Keratinocyte (primary cell): ENCODE data around the gene RHCG. TPM values are rescaled to one million over a fixed set of nuclear protein-coding genes. Genes with fewer than 3 reads are reported as not detected.

Experiments
- DNase-seq: peaks from one replicate; pipeline ENCODE4 v3.0.0-alpha.2; 2011; ENCODE audit warnings: low read depth, missing footprints, low spot score
- FAIRE-seq: peaks from 2 replicates; lab custom pipeline; 2011; peaks lifted over from hg19 to GRCh38; lab: Jason Lieb, UNC
- H2AFZ ChIP-seq: 2 replicates; pipeline ENCODE4 v1.6.0; 2012; ENCODE audit warnings: low read length, control low read depth, inconsistent platforms; ENCODE audit not compliant: control insufficient read depth
- H3K27ac ChIP-seq: 2 replicates; pipeline ENCODE4 v1.5.1; 2011; ENCODE audit warnings: low read length; ENCODE audit not compliant: control insufficient read depth, insufficient read depth
- H3K27me3 ChIP-seq: 3 replicates; pipeline ENCODE4 v1.6.0; 2011; ENCODE audit warnings: low read length; ENCODE audit not compliant: control insufficient read depth, insufficient read depth; ENCODE audit errors: extremely low read depth
- H3K36me3 ChIP-seq, 2 experiments: 2 replicates in 1 of 2; 3 replicates in 1 of 2; pipeline ENCODE4 v1.5.1; 2011; ENCODE audit warnings: low read length in 2 of 2, mild to moderate bottlenecking in 1 of 2; ENCODE audit not compliant: control insufficient read depth in 2 of 2, insufficient read depth in 2 of 2; ENCODE audit errors: extremely low read depth in 1 of 2
- H3K4me1 ChIP-seq: 3 replicates; pipeline ENCODE4 v1.5.1; 2011; ENCODE audit warnings: low read length; ENCODE audit not compliant: control insufficient read depth, insufficient read depth; ENCODE audit errors: extremely low read depth
- H3K4me2 ChIP-seq: 3 replicates; pipeline ENCODE4 v1.6.0; 2011; ENCODE audit warnings: low read depth, low read length; ENCODE audit not compliant: control insufficient read depth, insufficient read depth; ENCODE audit errors: extremely low read depth
- H3K4me3 ChIP-seq, 3 experiments: fragments of 200-600 bp in 1 of 3; sonication (generic) in 1 of 3; 2 replicates in 2 of 3; 3 replicates in 1 of 3; pipeline ENCODE4 v1.5.1; 2011 to 2016; ENCODE audit warnings: low read length in 3 of 3, mild to moderate bottlenecking in 3 of 3, control low read depth in 2 of 3, inconsistent platforms in 1 of 3, low read depth in 1 of 3, mixed read lengths in 1 of 3, mixed run types in 1 of 3, moderate library complexity in 1 of 3; ENCODE audit not compliant: control insufficient read depth in 2 of 3, insufficient read depth in 2 of 3; ENCODE audit errors: extremely low read depth in 1 of 3
- H3K79me2 ChIP-seq: 2 replicates; pipeline ENCODE4 v1.6.0; 2012; ENCODE audit warnings: low read length; ENCODE audit not compliant: control insufficient read depth, insufficient read depth
- H3K9ac ChIP-seq: 3 replicates; pipeline ENCODE4 v1.6.0; 2011; ENCODE audit warnings: low read length; ENCODE audit not compliant: control insufficient read depth, insufficient read depth; ENCODE audit errors: extremely low read depth
- H3K9me1 ChIP-seq: 3 replicates; pipeline ENCODE4 v1.6.0; 2011; ENCODE audit warnings: low read length; ENCODE audit not compliant: control insufficient read depth, insufficient read depth; ENCODE audit errors: extremely low read depth
- H3K9me3 ChIP-seq: 2 replicates; pipeline ENCODE4 v1.5.1; 2012; ENCODE audit warnings: low read depth, low read length; ENCODE audit not compliant: control insufficient read depth
- H4K20me1 ChIP-seq: 3 replicates; pipeline ENCODE4 v1.6.0; 2011; ENCODE audit warnings: low read length; ENCODE audit not compliant: control insufficient read depth, insufficient read depth; ENCODE audit errors: extremely low read depth
- CTCF ChIP-seq, 3 experiments: IDR thresholded peaks in 1 of 3; conservative IDR thresholded peaks in 1 of 3; optimal IDR thresholded peaks in 1 of 3; 2 replicates in 2 of 3; 3 replicates in 1 of 3; pipeline versions ENCODE3 to v1.5.1; 2011; ENCODE audit warnings: low read length in 3 of 3, mild to moderate bottlenecking in 3 of 3, moderate library complexity in 2 of 3, control low read depth in 1 of 3, inconsistent platforms in 1 of 3; ENCODE audit not compliant: insufficient read depth in 2 of 3; ENCODE audit errors: extremely low read depth in 1 of 3
- EZH2 ChIP-seq: IDR thresholded peaks from one replicate; pipeline ENCODE4 v1.6.1; 2012; ENCODE audit warnings: inconsistent platforms, mild to moderate bottlenecking, low read length, moderate library complexity
- dilution Hi-C: fragments of 300-500 bp; cut with MboI; formaldehyde crosslinking; loops from one replicate; pipeline ENCODE4 v1.7.0; 2020; ENCODE audit warnings: low sequenced_read_pairs; ENCODE audit not compliant: extremely low pct_ligation_motif_present
- polyA plus RNA-seq, 5 experiments: library from polyadenylated mRNA; depleted of rRNA in 3 of 5; stranded (reverse) in 3 of 5; stranded (forward) in 1 of 5; unstranded in 1 of 5; fragments of >200 nt; gene quantifications; 1 replicate in 1 of 5; 2 replicates in 3 of 5; 3 replicates in 1 of 5; pipeline versions ENCODE4 v1.2.1 to v1.2.3, GENCODE V29; 2011 to 2012; ENCODE audit warnings: missing spikeins in 2 of 5, low read depth in 1 of 5, low replicate concordance in 1 of 5

RHCG gene
- polyA plus RNA-seq, 1 donor (not counting 4 experiments of a cell fraction or from before 2014, with no cell fraction given): 6.9 TPM

GRCh38 chr15:89429023-89429422 lies 67.4 kb downstream of the RHCG start:
- no peaks in the 10 kb centered on the region for H3K9me3 ChIP-seq
- peaks cover 20% of the 10 kb centered on the region for H3K27me3 ChIP-seq
- TF ChIP-seq EZH2 (no peak), CTCF (optimal IDR thresholded peaks at IDR 0.05 in 1 of 3, IDR thresholded peaks at IDR 0.05 in 1 of 3, conservative IDR thresholded peaks at IDR 0.05 in 1 of 3; ENCODE audit: extremely low read depth in 1 of 3, insufficient read depth in 2 of 3, low read length in 3 of 3) (no peak)
- H3K79me2 ChIP-seq: no peaks in the 10 kb centered on the region
- H3K27ac ChIP-seq: no peak overlapping the region
- H3K9me1 ChIP-seq: no peaks in the 10 kb centered on the region
- dilution Hi-C loops: no loop called here
- H3K4me3 ChIP-seq: no peak overlapping the region
- no peak for FAIRE-seq
- peaks cover 2% of the 10 kb centered on the region for H3K4me1 ChIP-seq
- H3K36me3 ChIP-seq: no peaks in the 10 kb centered on the region
- DNase-seq: no peak
- no peak overlapping the region for H3K9ac ChIP-seq
- H3K4me2 ChIP-seq: no peak overlapping the region
- no peak overlapping the region for H2AFZ ChIP-seq
- H4K20me1 ChIP-seq: no peaks in the 10 kb centered on the region

DNA sequence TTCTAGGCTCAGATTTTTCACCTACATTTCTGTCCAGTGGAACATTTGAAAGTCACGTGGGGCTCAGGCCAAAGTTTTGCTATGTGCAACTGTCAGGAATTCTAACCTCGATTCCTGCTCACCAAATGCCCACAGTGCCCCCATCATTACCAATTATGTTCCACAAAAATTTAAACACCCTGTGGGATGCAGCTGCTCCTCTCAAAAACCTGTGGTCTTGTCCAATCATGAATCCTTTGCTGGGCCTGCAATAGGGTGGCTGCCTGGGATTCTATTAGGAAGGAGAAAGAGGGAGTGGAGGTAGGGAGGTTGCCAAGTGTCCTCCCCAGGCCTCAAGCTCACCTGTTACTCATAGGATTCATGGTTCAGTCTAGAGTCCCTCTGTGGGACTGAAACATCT lies 68.1 kb downstream of the RHCG start:
- Histone ChIP-seq H3K4me3 (no peak overlapping the region), H3K79me2 (no peaks in the 10 kb centered on the region), H3K9me1 (no peaks in the 10 kb centered on the region), H2AFZ (no peak overlapping the region), H3K4me2 (no peak overlapping the region), H3K9ac (no peak overlapping the region), H3K27ac (no peak overlapping the region), H3K4me1 (peaks cover 2% of the 10 kb centered on the region), H3K9me3 (no peaks in the 10 kb centered on the region), H3K27me3 (peaks cover 14% of the 10 kb centered on the region), H3K36me3 (no peaks in the 10 kb centered on the region), H4K20me1 (no peaks in the 10 kb centered on the region)
- dilution Hi-C loops: no loop called here
- DNase-seq (no peak), FAIRE-seq (no peak)
- TF ChIP-seq CTCF (optimal IDR thresholded peaks at IDR 0.05 in 1 of 3, IDR thresholded peaks at IDR 0.05 in 1 of 3, conservative IDR thresholded peaks at IDR 0.05 in 1 of 3; ENCODE audit: extremely low read depth in 1 of 3, insufficient read depth in 2 of 3, low read length in 3 of 3) (no peak), EZH2 (no peak)
